HepG2 (cell line): ENCODE results near the gene TBC1D5. TPM values are rescaled to one million over a fixed set of nuclear protein-coding genes. Genes with fewer than 3 reads are reported as not detected.

ENCODE experiments used
- ATAC-seq: fragments of 200-7000 bp; cut with Tn5 transposase; 3 replicates; pipeline ENCODE4 v1.9.1; 2020; ENCODE audit warnings: mild to moderate bottlenecking, moderate library complexity
- BruUV-seq: library from RNA; stranded (reverse); fragments of 400-500 nt; replicated peaks from 2 replicates; lab custom pipeline; 2021; lab: Mats Ljungman, UMichigan
- CTCF ChIA-PET: fragments of 300-600 bp; formaldehyde crosslinking; extraction: SDS; loops from one replicate; lab custom pipeline; 2021; ENCODE audit warnings: low total read pairs, inconsistent platforms, low intra/inter-chr PET ratio; lab: Yijun Ruan, JAX
- POLR2A ChIA-PET: fragments of 350-600 bp; sonication (Branson Sonifier 250); formaldehyde crosslinking; loops from one replicate; lab custom pipeline; 2020; ENCODE audit warnings: antibody characterized with exemption, inconsistent platforms; lab: Yijun Ruan, JAX
- DNase-seq: peaks from one replicate; pipeline ENCODE4 v3.0.0-alpha.2; 2015; ENCODE audit warnings: low spot score
- FAIRE-seq: peaks from 3 replicates; lab custom pipeline; 2011; peaks lifted over from hg19 to GRCh38; lab: Jason Lieb, UNC
- H2AFZ ChIP-seq: one replicate; pipeline ENCODE4 v1.6.1; 2011; ENCODE audit warnings: low read length, inconsistent platforms
- H3K27ac ChIP-seq: fragments of 300-600 bp; 3 replicates; pipeline ENCODE4 v1.8.0; 2011; ENCODE audit warnings: mixed run types, mild to moderate bottlenecking, mixed read lengths, low read length, inconsistent platforms; ENCODE audit not compliant: insufficient read depth; ENCODE audit errors: extremely low read length
- H3K27me3 ChIP-seq, 2 experiments: fragments of 200-600 bp in 1 of 2; 2 replicates in 1 of 2; 3 replicates in 1 of 2; pipeline versions ENCODE4 v1.6.0 to v1.8.0; 2011; ENCODE audit warnings: low read length in 2 of 2, mild to moderate bottlenecking in 2 of 2, moderate library complexity in 2 of 2, inconsistent platforms in 1 of 2; ENCODE audit not compliant: insufficient read depth in 2 of 2, control insufficient read depth in 1 of 2
- H3K36me3 ChIP-seq, 2 experiments: fragments of 200-600 bp in 1 of 2; replicated peaks in 1 of 2; 2 replicates in 1 of 2; 3 replicates in 1 of 2; pipeline versions ENCODE4 v1.5.1 to v1.8.0; 2011; ENCODE audit warnings: low read length in 2 of 2, inconsistent platforms in 1 of 2; ENCODE audit not compliant: insufficient read depth in 2 of 2, control insufficient read depth in 1 of 2
- H3K4me1 ChIP-seq: 2 replicates; pipeline ENCODE4 v1.5.1; 2012; ENCODE audit warnings: low read length, inconsistent platforms; ENCODE audit not compliant: insufficient read depth
- H3K4me2 ChIP-seq: 2 replicates; pipeline ENCODE4 v1.6.0; 2011; ENCODE audit warnings: low read depth, low read length, inconsistent platforms
- H3K4me3 ChIP-seq, 3 experiments: fragments of 200-600 bp in 1 of 3; sonication (generic), shearing (Covaris generic) in 1 of 3; replicated peaks in 1 of 3; 2 replicates each; pipeline ENCODE4 v1.5.1; 2011 to 2016; ENCODE audit warnings: low read length in 3 of 3, inconsistent platforms in 2 of 3, low read depth in 2 of 3, mild to moderate bottlenecking in 2 of 3, control low read depth in 1 of 3, mixed read lengths in 1 of 3; ENCODE audit not compliant: insufficient read depth in 1 of 3
- H3K79me2 ChIP-seq: one replicate; pipeline ENCODE4 v1.6.1; 2011; ENCODE audit warnings: low read length, inconsistent platforms; ENCODE audit not compliant: insufficient read depth
- H3K9ac ChIP-seq: 2 replicates; pipeline ENCODE4 v1.6.0; 2011; ENCODE audit warnings: mild to moderate bottlenecking, low read depth, low read length, inconsistent platforms; ENCODE audit not compliant: insufficient read depth
- H3K9me3 ChIP-seq: 2 replicates; pipeline ENCODE4 v1.5.1; 2012; ENCODE audit warnings: mild to moderate bottlenecking, low read length
- H4K20me1 ChIP-seq: 2 replicates; pipeline ENCODE4 v1.6.0; 2011; ENCODE audit warnings: inconsistent platforms, mild to moderate bottlenecking, low read length, moderate library complexity; ENCODE audit not compliant: insufficient read depth
- ATF1 ChIP-seq: IDR thresholded peaks from 2 replicates; pipeline ENCODE4 v1.6.1; 2016; ENCODE audit warnings: mild to moderate bottlenecking, control low read depth
- CHCHD3 ChIP-seq: sonication (generic); formaldehyde crosslinking; IDR thresholded peaks from 2 replicates; pipeline ENCODE4 v1.8.0; 2022; ENCODE audit warnings: mild to moderate bottlenecking, missing genetic modification reagents, moderate library complexity
- GATAD1 ChIP-seq: IDR thresholded peaks from 2 replicates; pipeline ENCODE4 v1.6.1; 2016; ENCODE audit warnings: missing genetic modification reagents, missing compliant biosample characterization
- NONO ChIP-seq, 2 experiments: fragments of 450-650 bp in 1 of 2; sonication (generic) in 1 of 2; formaldehyde crosslinking in 1 of 2; IDR thresholded peaks in 1 of 2; conservative IDR thresholded peaks in 1 of 2; 2 replicates each; pipeline versions ENCODE4 v1.6.1 to v1.8.0; 2017 to 2022; ENCODE audit warnings: mild to moderate bottlenecking in 1 of 2, missing genetic modification reagents in 1 of 2, moderate library complexity in 1 of 2
- PRMT3 ChIP-seq: sonication (generic); formaldehyde crosslinking; IDR thresholded peaks from 2 replicates; pipeline ENCODE4 v1.8.1; 2022; ENCODE audit warnings: low read depth, mild to moderate bottlenecking, moderate library complexity, missing genetic modification reagents, borderline replicate concordance
- ZBTB44 ChIP-seq: sonication (generic); formaldehyde crosslinking; IDR thresholded peaks from 2 replicates; pipeline ENCODE4 v1.4.0; 2020; ENCODE audit warnings: missing genetic modification reagents
- ZNF430 ChIP-seq: sonication (generic); formaldehyde crosslinking; IDR thresholded peaks from 2 replicates; pipeline ENCODE4 v1.9.0; 2021; ENCODE audit warnings: mild to moderate bottlenecking, missing genetic modification reagents
- ZNF558 ChIP-seq: sonication (generic); formaldehyde crosslinking; IDR thresholded peaks from 2 replicates; pipeline ENCODE4 v1.9.0; 2022; ENCODE audit warnings: mild to moderate bottlenecking, missing genetic modification reagents, borderline replicate concordance
- ZNF644 ChIP-seq: IDR thresholded peaks from 2 replicates; pipeline ENCODE4 v1.6.1; 2016; ENCODE audit warnings: low read depth
- WGBS: methylation state at CpG from one replicate; pipeline ENCODE4 v1.1.6; 2017; ENCODE audit warnings: low lambda C conversion rate; 5-methylcytosine and 5-hydroxymethylcytosine counted together
- in situ Hi-C: cut with HindIII; loops from 2 replicates; pipeline ENCODE4 v1.10.0; 2017; ENCODE audit warnings: low pct_unique_long_range_greater_than_20kb; ENCODE audit not compliant: extremely low pct_ligation_motif_present
- intact Hi-C: fragments of 100-400 bp; cut with micrococcal nuclease; formaldehyde crosslinking; loops from one replicate; pipeline ENCODE4 v1.10.0; 2022; ENCODE audit not compliant: unreplicated experiment
- polyA plus RNA-seq, 8 experiments: library from polyadenylated mRNA; depleted of rRNA in 3 of 8; stranded (reverse) in 7 of 8; unstranded in 1 of 8; fragments of >200 nt; fragmentation: Illumina TruSeq in 4 of 8; extraction: Trizol in 4 of 8; gene quantifications; 2 replicates each; pipeline versions ENCODE4 v1.2.1 to v1.2.3, GENCODE V29; 2011 to 2016; ENCODE audit warnings: low read depth in 4 of 8, missing spikeins in 1 of 8, mixed read lengths in 1 of 8; ENCODE audit not compliant: insufficient read depth in 1 of 8
- total RNA-seq, 5 experiments: library from RNA; depleted of rRNA; stranded (reverse); fragments of >200 nt; fragmentation: Illumina TruSeq; extraction: Trizol; gene quantifications; 2 replicates each; pipeline ENCODE4 v1.2.3, GENCODE V29; 2016; ENCODE audit warnings: low read depth in 1 of 5
- TF ChIP-seq, protein P1 (sequence below): sonication (generic); formaldehyde crosslinking; IDR thresholded peaks from 2 replicates; pipeline ENCODE4; 2020; ENCODE audit warnings: missing genetic modification reagents, mild to moderate bottlenecking, borderline replicate concordance
- TF ChIP-seq, protein P2 (sequence below): sonication (generic); formaldehyde crosslinking; IDR thresholded peaks from 2 replicates; pipeline ENCODE4 v1.4.0; 2020; ENCODE audit warnings: missing genetic modification reagents

TBC1D5 gene
- total and polyA plus RNA-seq, 2 of the 13 experiments (the other 11 are each of a cell fraction or from before 2014, with no cell fraction given): 19.2 to 33.3 TPM

DNA sequence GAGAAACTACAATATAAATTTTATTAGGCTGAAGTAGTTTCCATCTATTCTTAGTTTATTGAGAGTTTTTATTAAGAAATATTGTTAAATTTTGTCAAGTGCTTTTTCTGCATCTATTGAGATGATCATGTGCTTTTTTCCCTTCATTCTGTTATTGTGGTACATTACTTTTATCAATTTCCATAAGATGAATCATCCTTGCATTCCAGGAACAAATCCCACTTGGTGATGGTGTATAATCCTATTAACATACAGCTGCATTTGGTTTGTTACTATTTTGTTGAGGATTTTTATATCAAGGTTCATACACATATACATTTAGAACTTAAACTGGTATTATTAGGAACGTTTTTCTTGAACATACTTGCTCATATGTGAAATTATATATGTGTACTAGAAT is 199.8 kb downstream of the TBC1D5 start:
- intact Hi-C loops (no loop called here), in situ Hi-C loops (no loop called here)
- no peak overlapping the region for H2AFZ ChIP-seq
- TF ChIP-seq, protein P1, sequence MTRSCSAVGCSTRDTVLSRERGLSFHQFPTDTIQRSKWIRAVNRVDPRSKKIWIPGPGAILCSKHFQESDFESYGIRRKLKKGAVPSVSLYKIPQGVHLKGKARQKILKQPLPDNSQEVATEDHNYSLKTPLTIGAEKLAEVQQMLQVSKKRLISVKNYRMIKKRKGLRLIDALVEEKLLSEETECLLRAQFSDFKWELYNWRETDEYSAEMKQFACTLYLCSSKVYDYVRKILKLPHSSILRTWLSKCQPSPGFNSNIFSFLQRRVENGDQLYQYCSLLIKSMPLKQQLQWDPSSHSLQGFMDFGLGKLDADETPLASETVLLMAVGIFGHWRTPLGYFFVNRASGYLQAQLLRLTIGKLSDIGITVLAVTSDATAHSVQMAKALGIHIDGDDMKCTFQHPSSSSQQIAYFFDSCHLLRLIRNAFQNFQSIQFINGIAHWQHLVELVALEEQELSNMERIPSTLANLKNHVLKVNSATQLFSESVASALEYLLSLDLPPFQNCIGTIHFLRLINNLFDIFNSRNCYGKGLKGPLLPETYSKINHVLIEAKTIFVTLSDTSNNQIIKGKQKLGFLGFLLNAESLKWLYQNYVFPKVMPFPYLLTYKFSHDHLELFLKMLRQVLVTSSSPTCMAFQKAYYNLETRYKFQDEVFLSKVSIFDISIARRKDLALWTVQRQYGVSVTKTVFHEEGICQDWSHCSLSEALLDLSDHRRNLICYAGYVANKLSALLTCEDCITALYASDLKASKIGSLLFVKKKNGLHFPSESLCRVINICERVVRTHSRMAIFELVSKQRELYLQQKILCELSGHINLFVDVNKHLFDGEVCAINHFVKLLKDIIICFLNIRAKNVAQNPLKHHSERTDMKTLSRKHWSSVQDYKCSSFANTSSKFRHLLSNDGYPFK (CRISPR knock-in tag): no peak
- no peak for TF ChIP-seq NONO (IDR thresholded peaks at IDR 0.05)
- no peak for TF ChIP-seq NONO (CRISPR knock-in tag; conservative IDR thresholded peaks at IDR 0.05)
- no peak for ATAC-seq
- no peaks in the 10 kb centered on the region for H3K79me2 ChIP-seq
- H3K4me2 ChIP-seq: no peak overlapping the region
- no peak overlapping the region for H3K27ac ChIP-seq
- no peak overlapping the region for H3K4me3 ChIP-seq
- no peak overlapping the region for H3K9ac ChIP-seq
- WGBS: 84% methylated on average over 1 of the region's 1 CpG
- H3K9me3 ChIP-seq: no peaks in the 10 kb centered on the region
- ChIA-PET CTCF (no interaction called here), POLR2A (no interaction called here)
- H3K4me1 ChIP-seq: no peaks in the 10 kb centered on the region
- no peaks in the 10 kb centered on the region for H3K36me3 ChIP-seq
- no TSS peak for BruUV-seq
- H4K20me1 ChIP-seq: no peaks in the 10 kb centered on the region
- FAIRE-seq: no peak
- no peak for DNase-seq
- no peaks in the 10 kb centered on the region for H3K27me3 ChIP-seq

- Histone ChIP-seq H3K79me2 (no peaks in the 10 kb centered on the region), H3K4me1 (no peaks in the 10 kb centered on the region), H4K20me1 (no peaks in the 10 kb centered on the region), H3K36me3 (no peaks in the 10 kb centered on the region), H3K4me2 (no peak overlapping the region), H3K9ac (no peak overlapping the region), H3K27me3 (no peaks in the 10 kb centered on the region), H3K9me3 (no peaks in the 10 kb centered on the region), H2AFZ (no peak overlapping the region), H3K27ac (no peak overlapping the region), H3K4me3 (no peak overlapping the region)
- no peak for FAIRE-seq
- intact Hi-C loops (no loop called here), in situ Hi-C loops (no loop called here)
- WGBS: 98% methylated on average over 3 of the region's 3 CpGs
- no peak for ATAC-seq
- BruUV-seq: no TSS peak
- ChIA-PET POLR2A (no interaction called here), CTCF (no interaction called here)
- DNase-seq: no peak
- TF ChIP-seq ZBTB44 (CRISPR knock-in tag): no peak
- TF ChIP-seq ZNF558 (CRISPR knock-in tag): no peak
- no peak for TF ChIP-seq ZNF644 (CRISPR knock-in tag)
- TF ChIP-seq ZNF430 (CRISPR knock-in tag): no peak
- TF ChIP-seq ATF1 (CRISPR knock-in tag): no peak
- TF ChIP-seq GATAD1 (CRISPR knock-in tag): no peak
- TF ChIP-seq, protein P2, sequence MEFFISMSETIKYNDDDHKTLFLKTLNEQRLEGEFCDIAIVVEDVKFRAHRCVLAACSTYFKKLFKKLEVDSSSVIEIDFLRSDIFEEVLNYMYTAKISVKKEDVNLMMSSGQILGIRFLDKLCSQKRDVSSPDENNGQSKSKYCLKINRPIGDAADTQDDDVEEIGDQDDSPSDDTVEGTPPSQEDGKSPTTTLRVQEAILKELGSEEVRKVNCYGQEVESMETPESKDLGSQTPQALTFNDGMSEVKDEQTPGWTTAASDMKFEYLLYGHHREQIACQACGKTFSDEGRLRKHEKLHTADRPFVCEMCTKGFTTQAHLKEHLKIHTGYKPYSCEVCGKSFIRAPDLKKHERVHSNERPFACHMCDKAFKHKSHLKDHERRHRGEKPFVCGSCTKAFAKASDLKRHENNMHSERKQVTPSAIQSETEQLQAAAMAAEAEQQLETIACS (CRISPR knock-in tag): no peak
- TF ChIP-seq CHCHD3: no peak
- no peak for TF ChIP-seq PRMT3 (CRISPR knock-in tag)
Observed at GRCh38 chr3:17539436-17539835, 203.0 kb downstream of the TBC1D5 start.
